GM12878 (cell line): ENCODE measurements around the gene LIMK1. TPM values are rescaled to one million over a fixed set of nuclear protein-coding genes. Genes with fewer than 3 reads are reported as not detected.

Experiments used
- ATAC-seq: fragments of 200-7000 bp; cut with Tn5 transposase; 3 replicates; pipeline ENCODE4 v1.9.1; 2020; ENCODE audit warnings: mild to moderate bottlenecking, moderate library complexity
- BruUV-seq: library from RNA; stranded (reverse); fragments of 400-500 nt; replicated peaks from 2 replicates; lab custom pipeline; 2021; lab: Mats Ljungman, UMichigan
- CTCF ChIA-PET: fragments of 300-600 bp; sonication (Branson Sonifier 250); formaldehyde crosslinking; extraction: SDS; loops from one replicate; lab custom pipeline; 2021; ENCODE audit warnings: inconsistent platforms; lab: Yijun Ruan, JAX
- POLR2A ChIA-PET: fragments of 350-600 bp; formaldehyde crosslinking; extraction: SDS; loops from one replicate; lab custom pipeline; 2021; ENCODE audit warnings: inconsistent platforms; lab: Charles Lee
- RAD21 ChIA-PET: fragments of 300-600 bp; sonication (Branson Sonifier 250); formaldehyde crosslinking; loops from one replicate; lab custom pipeline; 2023; ENCODE audit warnings: antibody characterized with exemption; ENCODE audit not compliant: unreplicated experiment; lab: Charles Lee
- SMC1A ChIA-PET: fragments of 300-600 bp; sonication (Branson Sonifier 250); formaldehyde crosslinking; loops from one replicate; lab custom pipeline; 2023; ENCODE audit not compliant: unreplicated experiment, uncharacterized antibody; lab: Charles Lee
- DNase-seq: peaks from one replicate; pipeline ENCODE4 v3.0.0-alpha.2; 2011; ENCODE audit warnings: low read depth, low spot score
- FAIRE-seq: peaks from 3 replicates; lab custom pipeline; 2011; peaks lifted over from hg19 to GRCh38; lab: Jason Lieb, UNC
- H2AFZ ChIP-seq: 2 replicates; pipeline ENCODE4 v1.6.0; 2011; ENCODE audit warnings: low read depth, low read length, control low read depth; ENCODE audit not compliant: control insufficient read depth
- H3K27ac ChIP-seq: 2 replicates; pipeline ENCODE4 v1.5.1; 2011; ENCODE audit warnings: control low read depth; ENCODE audit not compliant: control insufficient read depth, insufficient read depth
- H3K27me3 ChIP-seq, 2 experiments: replicated peaks in 1 of 2; 2 replicates each; pipeline versions ENCODE4 v1.6.0 to v1.6.1; 2011; ENCODE audit warnings: low read length in 1 of 2; ENCODE audit not compliant: control insufficient read depth in 2 of 2, insufficient read depth in 2 of 2
- H3K36me3 ChIP-seq, 2 experiments: 2 replicates each; pipeline ENCODE4 v1.5.1; 2011; ENCODE audit warnings: low read length in 1 of 2; ENCODE audit not compliant: control insufficient read depth in 2 of 2, insufficient read depth in 2 of 2
- H3K4me1 ChIP-seq: 2 replicates; pipeline ENCODE4 v1.6.1; 2011; ENCODE audit warnings: mild to moderate bottlenecking, low read length, moderate library complexity, mixed read lengths; ENCODE audit not compliant: control insufficient read depth, insufficient read depth
- H3K4me2 ChIP-seq: 2 replicates; pipeline ENCODE4 v1.6.0; 2011; ENCODE audit warnings: control low read depth; ENCODE audit not compliant: control insufficient read depth, insufficient read depth
- H3K4me3 ChIP-seq: fragments of 200-600 bp; sonication (generic); 2 replicates; pipeline ENCODE4 v1.5.1; 2016
- H3K79me2 ChIP-seq: 2 replicates; pipeline ENCODE4 v1.6.0; 2011; ENCODE audit warnings: low read length; ENCODE audit not compliant: control insufficient read depth, insufficient read depth
- H3K9ac ChIP-seq: 2 replicates; pipeline ENCODE4 v1.8.0; 2011; ENCODE audit warnings: low read length, control low read depth, mixed read lengths; ENCODE audit not compliant: control insufficient read depth, insufficient read depth
- H3K9me3 ChIP-seq: replicated peaks from 3 replicates; pipeline ENCODE4 v1.5.1; 2011; ENCODE audit warnings: mild to moderate bottlenecking, low read length; ENCODE audit not compliant: control insufficient read depth, insufficient read depth
- H4K20me1 ChIP-seq: 2 replicates; pipeline ENCODE4 v1.6.0; 2011; ENCODE audit not compliant: control insufficient read depth, insufficient read depth
- ATF2 ChIP-seq: IDR thresholded peaks from 2 replicates; pipeline ENCODE4 v1.6.1; 2012; ENCODE audit warnings: low read length, inconsistent platforms
- CHD4 ChIP-seq: fragments of 200-600 bp; sonication (generic); IDR thresholded peaks from 2 replicates; pipeline ENCODE4 v1.6.1; 2016; ENCODE audit warnings: mild to moderate bottlenecking
- POLR2AphosphoS2 ChIP-seq: IDR thresholded peaks from 2 replicates; pipeline ENCODE4 v1.6.1; 2011; ENCODE audit warnings: low read depth, mild to moderate bottlenecking, low read length, improper control_type of control experiment, moderate library complexity
- POLR2AphosphoS5 ChIP-seq: IDR thresholded peaks from 2 replicates; pipeline ENCODE4 v1.6.1; 2011; ENCODE audit warnings: mild to moderate bottlenecking, low read length, inconsistent platforms
- RBBP5 ChIP-seq: fragments of 200-600 bp; sonication (generic); conservative IDR thresholded peaks from 2 replicates; pipeline ENCODE4 v1.6.1; 2016
- SMAD1 ChIP-seq: fragments of 450-650 bp; IDR thresholded peaks from 2 replicates; pipeline ENCODE4 v1.6.1; 2018; ENCODE audit warnings: mild to moderate bottlenecking, low read depth; ENCODE audit not compliant: partially characterized antibody
- TAF1 ChIP-seq: IDR thresholded peaks from 2 replicates; pipeline ENCODE4 v1.6.1; 2011; ENCODE audit warnings: mild to moderate bottlenecking, low read depth, low read length, borderline replicate concordance
- TCF7 ChIP-seq: IDR thresholded peaks from 2 replicates; pipeline ENCODE4 v1.6.1; 2014; ENCODE audit warnings: antibody characterized with exemption, borderline replicate concordance
- WGBS: methylation state at CpG from one replicate; pipeline ENCODE4 v1.1.6; 2016; ENCODE audit warnings: low lambda C conversion rate; ENCODE audit not compliant: insufficient replicate concordance, insufficient coverage; ENCODE audit errors: missing lambda C conversion rate; 5-methylcytosine and 5-hydroxymethylcytosine counted together
- in situ Hi-C: fragments of 300-500 bp; cut with MboI; formaldehyde crosslinking; loops from 9 replicates; pipeline ENCODE4 v1.14.3; 2018; ENCODE audit warnings: mixed read lengths
- intact Hi-C: fragments of 100-400 bp; cut with micrococcal nuclease; formaldehyde crosslinking; loops from one replicate; pipeline ENCODE4 v1.14.2; 2022; ENCODE audit not compliant: unreplicated experiment
- polyA plus RNA-seq, 11 experiments: library from polyadenylated mRNA; depleted of rRNA in 4 of 11; unstranded in 6 of 11; stranded (reverse) in 5 of 11; fragments of >200 nt; fragmentation: Nextera tagmentation in 4 of 11; fragmentation: Illumina TruSeq in 1 of 11; extraction: Ambion mirVana in 4 of 11; extraction: Trizol in 1 of 11; gene quantifications; 1 replicate in 1 of 11; 2 replicates in 10 of 11; pipeline versions ENCODE4 v1.2.1 to v1.2.3, GENCODE V29; 2011 to 2016; ENCODE audit warnings: inconsistent platforms in 2 of 11, missing spikeins in 2 of 11, low read depth in 1 of 11
- total RNA-seq, 4 experiments: library from RNA; depleted of rRNA in 3 of 4; stranded (reverse); fragments of >200 nt in 3 of 4; fragmentation: Illumina TruSeq in 1 of 4; extraction: Trizol in 1 of 4; gene quantifications; 2 replicates each; pipeline versions ENCODE4 v1.2.1 to v1.2.3, GENCODE V29; 2013 to 2021

LIMK1 gene
- total and polyA plus RNA-seq, 10 of the 15 experiments (the other 5 are each of a cell fraction or from before 2014, with no cell fraction given) = 0.71 to 59.4 (median 28.8) TPM

GRCh38 chr7:74063223-74063641 is 20.4 kb upstream of the LIMK1 start (continued):
- no peak for TF ChIP-seq ATF2
- TF ChIP-seq POLR2AphosphoS2 = no peak
- TF ChIP-seq CHD4 = no peak
- TF ChIP-seq, all 136 proteins: peak for 0

- Histone ChIP-seq H3K79me2 (no peaks in the 10 kb centered on the region), H3K9me3 (no peaks in the 10 kb centered on the region), H3K4me2 (no peak overlapping the region), H2AFZ (no peak overlapping the region), H3K4me1 (no peaks in the 10 kb centered on the region), H3K4me3 (no peak overlapping the region), H3K27ac (no peak overlapping the region), H4K20me1 (no peaks in the 10 kb centered on the region), H3K27me3 (peaks cover 0 to 1% of the 10 kb centered on the region in 2 experiments; a peak in 1 of 4 replicates), H3K9ac (no peak overlapping the region), H3K36me3 (no peaks in the 10 kb centered on the region; a peak in 1 of 4 replicates)
- ChIA-PET CTCF (interaction anchor here (1.1 kb wide), 1 partner anchor 19 kb away, joined by 3 read pairs; no protein-coding TSS in a partner anchor), POLR2A (no interaction called here), RAD21 (interaction anchor here (1.2 kb wide), 1 partner anchor 112 kb away, joined by 3 read pairs; no protein-coding TSS in a partner anchor), SMC1A (no interaction called here)
- no TSS peak for BruUV-seq
- in situ Hi-C loops = loop anchor here (5.0 kb wide), 1 partner anchor 339 kb away; no protein-coding TSS in a partner anchor
- FAIRE-seq = no peak
- intact Hi-C loops = loop anchor here (10.0 kb wide), 1 partner anchor 61 kb away; no protein-coding TSS in a partner anchor
- WGBS = 47% methylated on average over 12 of the region's 12 CpGs
- DNase-seq = no peak
- ATAC-seq = no peak
- no peak for TF ChIP-seq SMAD1
- no peak for TF ChIP-seq TCF7
- no peak for TF ChIP-seq TAF1
- no peak for TF ChIP-seq RBBP5
- TF ChIP-seq POLR2AphosphoS5 = no peak
These were observed 20.0 kb upstream of the LIMK1 start for GRCh38 chr7:74063646-74064045.
